PC-3 (cell line): ENCODE measurements around the gene BHLHA9. TPM values are rescaled to one million over a fixed set of nuclear protein-coding genes. Genes with fewer than 3 reads are reported as not detected.

Source experiments
- ATAC-seq: fragments of 200-7000 bp; cut with Tn5 transposase; 2 replicates; pipeline ENCODE4 v1.9.1; 2020; ENCODE audit warnings: mild to moderate bottlenecking, moderate library complexity
- BruUV-seq: library from RNA; stranded (reverse); fragments of 400-500 nt; replicated peaks from 2 replicates; lab custom pipeline; 2021; lab: Mats Ljungman, UMichigan
- CTCF ChIA-PET: fragments of 300-600 bp; sonication (Branson Sonifier 250); formaldehyde crosslinking; loops from one replicate; lab custom pipeline; 2022; ENCODE audit warnings: antibody characterized with exemption; lab: Charles Lee
- POLR2A ChIA-PET: fragments of 300-600 bp; sonication (Branson Sonifier 250); formaldehyde crosslinking; loops from one replicate; lab custom pipeline; 2022; ENCODE audit warnings: antibody characterized with exemption; ENCODE audit not compliant: unreplicated experiment; lab: Charles Lee
- DNase-seq: peaks from one replicate; pipeline ENCODE4 v3.0.0-alpha.2; 2015
- H2AFZ ChIP-seq: fragments of 300-600 bp; sonication (generic); 2 replicates; pipeline ENCODE4 v1.6.0; 2016; ENCODE audit warnings: antibody characterized with exemption, low read length
- H3F3A ChIP-seq: fragments of 300-600 bp; sonication (generic); one replicate; pipeline ENCODE4 v1.6.0; 2017; ENCODE audit warnings: antibody characterized with exemption, low read length, control low read depth, mild to moderate bottlenecking; ENCODE audit not compliant: unreplicated experiment
- H3K27ac ChIP-seq: fragments of 300-600 bp; sonication (generic); 2 replicates; pipeline ENCODE4 v1.5.1; 2016; ENCODE audit warnings: mild to moderate bottlenecking, low read length
- H3K27me3 ChIP-seq: fragments of 300-600 bp; sonication (generic); 2 replicates; pipeline ENCODE4 v1.6.1; 2016; ENCODE audit warnings: low read length, mixed read lengths
- H3K36me3 ChIP-seq: fragments of 300-600 bp; sonication (generic); 2 replicates; pipeline ENCODE4 v1.6.1; 2016; ENCODE audit warnings: low read depth, mixed run types, low read length, mixed read lengths
- H3K4me1 ChIP-seq: fragments of 300-600 bp; sonication (generic); 2 replicates; pipeline ENCODE4 v1.5.1; 2016; ENCODE audit warnings: low read length; ENCODE audit not compliant: insufficient read depth
- H3K4me2 ChIP-seq: fragments of 300-600 bp; sonication (generic); 2 replicates; pipeline ENCODE4 v1.6.0; 2016; ENCODE audit warnings: low read length
- H3K4me3 ChIP-seq: fragments of 300-600 bp; sonication (generic); 2 replicates; pipeline ENCODE4 v1.5.1; 2016; ENCODE audit warnings: mild to moderate bottlenecking, low read length, mixed read lengths
- H3K79me2 ChIP-seq: fragments of 300-600 bp; sonication (generic); 2 replicates; pipeline ENCODE4 v1.6.1; 2017; ENCODE audit warnings: low read length, mixed read lengths
- H3K9ac ChIP-seq: fragments of 300-600 bp; sonication (generic); 2 replicates; pipeline ENCODE4 v1.6.0; 2016; ENCODE audit warnings: mild to moderate bottlenecking, low read length
- H3K9me2 ChIP-seq: fragments of 300-600 bp; sonication (generic); replicated peaks from 2 replicates; pipeline ENCODE4 v1.6.1; 2016; ENCODE audit warnings: mixed run types, low read length, mixed read lengths
- H3K9me3 ChIP-seq: fragments of 300-600 bp; sonication (generic); 2 replicates; pipeline ENCODE4 v1.6.1; 2016; ENCODE audit warnings: low read length, mixed read lengths
- H4K20me1 ChIP-seq: fragments of 300-600 bp; sonication (generic); 2 replicates; pipeline ENCODE4 v1.6.1; 2016; ENCODE audit warnings: low read length, mixed read lengths
- EZH2 ChIP-seq: fragments of 300-600 bp; sonication (generic); IDR thresholded peaks from one replicate; pipeline ENCODE4 v1.6.1; 2017; ENCODE audit warnings: antibody characterized with exemption, mild to moderate bottlenecking, low read length; ENCODE audit not compliant: unreplicated experiment
- EZH2phosphoT487 ChIP-seq: fragments of 300-600 bp; sonication (generic); IDR thresholded peaks from 2 replicates; pipeline ENCODE4 v1.6.1; 2018; ENCODE audit warnings: mild to moderate bottlenecking, antibody characterized with exemption, low read length, borderline replicate concordance
- intact Hi-C: fragments of 100-400 bp; cut with micrococcal nuclease; formaldehyde crosslinking; loops from 2 replicates; pipeline ENCODE4 v1.9.0; 2023
- total RNA-seq: library from RNA; depleted of rRNA; stranded (reverse); fragments of >200 nt; gene quantifications from 2 replicates; pipeline ENCODE4 v1.2.3, GENCODE V29; 2014
- TF ChIP-seq, protein P1 (sequence below): fragments of 300-600 bp; sonication (generic); conservative IDR thresholded peaks from 2 replicates; pipeline ENCODE4 v1.5.1; 2017; ENCODE audit warnings: antibody characterized with exemption, low read depth, mild to moderate bottlenecking, low read length

Gene BHLHA9
- total RNA-seq, 1 experiment from 2014 or later = not detected

- intact Hi-C loops = no loop called here
- Histone ChIP-seq H3K4me2 (no peak overlapping the region), H2AFZ (no peak overlapping the region), H3K79me2 (no peaks in the 10 kb centered on the region), H3K4me1 (no peaks in the 10 kb centered on the region), H3K4me3 (no peak overlapping the region), H3K27me3 (no peaks in the 10 kb centered on the region), H3K9ac (no peak overlapping the region), H3K9me2 (no peaks in the 10 kb centered on the region), H3K27ac (no peak overlapping the region), H3F3A (no peaks in the 10 kb centered on the region), H3K9me3 (no peaks in the 10 kb centered on the region), H4K20me1 (no peaks in the 10 kb centered on the region), H3K36me3 (no peaks in the 10 kb centered on the region)
- TF ChIP-seq EZH2 = no peak
- no peak for TF ChIP-seq EZH2phosphoT487
- TF ChIP-seq, protein P1, sequence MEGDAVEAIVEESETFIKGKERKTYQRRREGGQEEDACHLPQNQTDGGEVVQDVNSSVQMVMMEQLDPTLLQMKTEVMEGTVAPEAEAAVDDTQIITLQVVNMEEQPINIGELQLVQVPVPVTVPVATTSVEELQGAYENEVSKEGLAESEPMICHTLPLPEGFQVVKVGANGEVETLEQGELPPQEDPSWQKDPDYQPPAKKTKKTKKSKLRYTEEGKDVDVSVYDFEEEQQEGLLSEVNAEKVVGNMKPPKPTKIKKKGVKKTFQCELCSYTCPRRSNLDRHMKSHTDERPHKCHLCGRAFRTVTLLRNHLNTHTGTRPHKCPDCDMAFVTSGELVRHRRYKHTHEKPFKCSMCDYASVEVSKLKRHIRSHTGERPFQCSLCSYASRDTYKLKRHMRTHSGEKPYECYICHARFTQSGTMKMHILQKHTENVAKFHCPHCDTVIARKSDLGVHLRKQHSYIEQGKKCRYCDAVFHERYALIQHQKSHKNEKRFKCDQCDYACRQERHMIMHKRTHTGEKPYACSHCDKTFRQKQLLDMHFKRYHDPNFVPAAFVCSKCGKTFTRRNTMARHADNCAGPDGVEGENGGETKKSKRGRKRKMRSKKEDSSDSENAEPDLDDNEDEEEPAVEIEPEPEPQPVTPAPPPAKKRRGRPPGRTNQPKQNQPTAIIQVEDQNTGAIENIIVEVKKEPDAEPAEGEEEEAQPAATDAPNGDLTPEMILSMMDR = no peak
- no TSS peak for BruUV-seq
- ChIA-PET CTCF (no interaction called here), POLR2A (no interaction called here)
- ATAC-seq (no peak), DNase-seq (no peak)
These were observed 42.1 kb downstream of the BHLHA9 start for GRCh38 chr17:1312261-1312870.

- POLR2A ChIA-PET = no interaction called here
- Histone ChIP-seq H2AFZ (no peak overlapping the region), H4K20me1 (no peaks in the 10 kb centered on the region), H3K27me3 (no peaks in the 10 kb centered on the region), H3F3A (no peaks in the 10 kb centered on the region), H3K9me3 (no peaks in the 10 kb centered on the region), H3K9ac (no peak overlapping the region), H3K27ac (no peak overlapping the region), H3K9me2 (no peaks in the 10 kb centered on the region), H3K4me2 (no peak overlapping the region), H3K4me1 (no peaks in the 10 kb centered on the region), H3K36me3 (no peaks in the 10 kb centered on the region), H3K4me3 (no peak overlapping the region), H3K79me2 (no peaks in the 10 kb centered on the region)
- CTCF ChIA-PET = no interaction called here
- TF ChIP-seq, protein P1 = no peak
- TF ChIP-seq EZH2phosphoT487 (no peak), EZH2 (no peak)
- intact Hi-C loops = no loop called here
- ATAC-seq (no peak), DNase-seq (no peak)
- BruUV-seq = no TSS peak
These were observed 43.2 kb downstream of the BHLHA9 start for GRCh38 chr17:1313270-1314005.

GRCh38 chr17:1315409-1315808, 45.2 kb downstream of the BHLHA9 start:
- no TSS peak for BruUV-seq
- Histone ChIP-seq H4K20me1 (no peaks in the 10 kb centered on the region), H3K4me2 (no peak overlapping the region), H3K27me3 (no peaks in the 10 kb centered on the region), H3K9me3 (no peaks in the 10 kb centered on the region), H3K4me3 (no peak overlapping the region), H3K36me3 (no peaks in the 10 kb centered on the region), H2AFZ (no peak overlapping the region), H3F3A (no peaks in the 10 kb centered on the region), H3K27ac (no peak overlapping the region), H3K4me1 (no peaks in the 10 kb centered on the region), H3K9ac (no peak overlapping the region), H3K79me2 (no peaks in the 10 kb centered on the region), H3K9me2 (no peaks in the 10 kb centered on the region)
- ChIA-PET POLR2A (no interaction called here), CTCF (interaction anchor here (0.6 kb wide), 2 partner anchors 436 to 1462 kb away, joined by 3 to 4 read pairs; no protein-coding TSS in a partner anchor)
- no peak for DNase-seq
- intact Hi-C loops = no loop called here
- TF ChIP-seq EZH2 = no peak
- TF ChIP-seq, protein P1 = no peak
- no peak for TF ChIP-seq EZH2phosphoT487
- ATAC-seq = no peak
